SK-N-SH (cell line): ENCODE measurements around the gene MSTO1. TPM values are rescaled to one million over a fixed set of nuclear protein-coding genes. Genes with fewer than 3 reads are reported as not detected.
"Not testable (repeated sequence)": the region's sequence is repeated elsewhere in the genome, so short reads cannot be mapped to it uniquely, and the experiment has no call there.

ENCODE experiments used
- CTCF ChIA-PET: fragments of 300-600, 350-600 bp; formaldehyde crosslinking; extraction: SDS; loops from one replicate; lab custom pipeline; 2021; lab: Yijun Ruan, JAX
- POLR2A ChIA-PET: fragments of 350-600 bp; sonication (Branson Sonifier 250); formaldehyde crosslinking; extraction: SDS; loops from one replicate; lab custom pipeline; 2020; ENCODE audit warnings: antibody characterized with exemption, inconsistent platforms; lab: Yijun Ruan, JAX
- DNase-seq: peaks from one replicate; pipeline ENCODE4 v3.0.0; 2012
- H2AFZ ChIP-seq: fragments of 200-600 bp; sonication (generic); 2 replicates; pipeline ENCODE4 v1.8.1; 2016; ENCODE audit warnings: antibody characterized with exemption, mild to moderate bottlenecking, low read depth
- H3F3A ChIP-seq: fragments of 200-600 bp; sonication (generic); replicated peaks from 2 replicates; pipeline ENCODE3; 2016; ENCODE audit warnings: antibody characterized with exemption, mild to moderate bottlenecking; ENCODE audit not compliant: insufficient read depth
- H3K27ac ChIP-seq, 2 experiments: fragments of 200-500 bp in 1 of 2; fragments of 200-600 bp in 1 of 2; sonication (Bioruptor generic) in 1 of 2; sonication (generic), shearing (Covaris generic) in 1 of 2; 2 replicates each; pipeline versions ENCODE4 v1.5.1 to v1.6.1; 2014 to 2016; ENCODE audit warnings: low read depth in 2 of 2, inconsistent platforms in 1 of 2, low read length in 1 of 2, mild to moderate bottlenecking in 1 of 2, mixed read lengths in 1 of 2
- H3K27me3 ChIP-seq: fragments of 200-600 bp; sonication (generic), shearing (Covaris generic); 2 replicates; pipeline ENCODE4 v1.6.1; 2016; ENCODE audit warnings: mixed run types; ENCODE audit not compliant: insufficient read depth
- H3K36me3 ChIP-seq, 2 experiments: fragments of 200-500 bp in 1 of 2; fragments of 200-600 bp in 1 of 2; sonication (Bioruptor generic) in 1 of 2; sonication (generic) in 1 of 2; replicated peaks in 1 of 2; 2 replicates each; pipeline versions ENCODE3 to v1.5.1; 2014 to 2016; ENCODE audit warnings: low read length in 1 of 2, mild to moderate bottlenecking in 1 of 2; ENCODE audit not compliant: insufficient read depth in 2 of 2, control insufficient read depth in 1 of 2
- H3K4me1 ChIP-seq, 2 experiments: fragments of 200-500 bp in 1 of 2; fragments of 200-600 bp in 1 of 2; sonication (Bioruptor generic) in 1 of 2; sonication (generic), shearing (Covaris generic) in 1 of 2; 2 replicates each; pipeline versions ENCODE4 v1.5.1 to v1.6.1; 2014 to 2016; ENCODE audit warnings: low read depth in 1 of 2, low read length in 1 of 2, mixed run types in 1 of 2; ENCODE audit not compliant: insufficient read depth in 2 of 2, control insufficient read depth in 1 of 2
- H3K4me2 ChIP-seq: fragments of 200-600 bp; sonication (generic), shearing (Covaris generic); 2 replicates; pipeline ENCODE4 v1.6.1; 2017; ENCODE audit warnings: mixed run types
- H3K4me3 ChIP-seq, 2 experiments: fragments of 200-500 bp in 1 of 2; fragments of 200-600 bp in 1 of 2; sonication (Bioruptor generic) in 1 of 2; sonication (generic), shearing (Covaris generic) in 1 of 2; 2 replicates each; pipeline versions ENCODE4 v1.5.1 to v1.8.1; 2014 to 2016; ENCODE audit warnings: low read depth in 2 of 2, inconsistent platforms in 1 of 2, low read length in 1 of 2, mild to moderate bottlenecking in 1 of 2, mixed read lengths in 1 of 2, moderate library complexity in 1 of 2
- H3K79me2 ChIP-seq: fragments of 200-600 bp; sonication (generic); 2 replicates; pipeline ENCODE4 v1.8.1; 2017; ENCODE audit warnings: mild to moderate bottlenecking; ENCODE audit not compliant: insufficient read depth
- H3K9ac ChIP-seq: fragments of 200-600 bp; sonication (generic); 2 replicates; pipeline ENCODE4 v1.6.1; 2017; ENCODE audit warnings: mixed run types
- H3K9me2 ChIP-seq: fragments of 200-600 bp; sonication (generic); 2 replicates; pipeline ENCODE4 v1.6.1; 2017; ENCODE audit warnings: mixed run types
- H3K9me3 ChIP-seq: fragments of 200-600 bp; sonication (generic); 2 replicates; pipeline ENCODE4 v1.6.1; 2017; ENCODE audit warnings: mixed run types, mild to moderate bottlenecking, moderate library complexity
- H4K20me1 ChIP-seq: fragments of 200-600 bp; sonication (generic); 2 replicates; pipeline ENCODE4 v1.6.1; 2017; ENCODE audit warnings: mild to moderate bottlenecking, mixed run types; ENCODE audit not compliant: insufficient read depth
- CHD2 ChIP-seq: fragments of 150-350 bp; IDR thresholded peaks from 2 replicates; pipeline ENCODE4 v1.6.1; 2018; ENCODE audit warnings: low read length; ENCODE audit not compliant: partially characterized antibody
- ELF1 ChIP-seq: IDR thresholded peaks from 2 replicates; pipeline ENCODE4 v1.4.0; 2012
- EP300 ChIP-seq, 2 experiments: IDR thresholded peaks; 2 replicates each; pipeline versions ENCODE4 v1.4.0 to v1.6.1; 2012; ENCODE audit warnings: borderline replicate concordance in 1 of 2, low read depth in 1 of 2, low read length in 1 of 2
- EZH2phosphoT487 ChIP-seq: fragments of 200-600 bp; sonication (generic); IDR thresholded peaks from 2 replicates; pipeline ENCODE4 v1.6.1; 2017; ENCODE audit warnings: low read depth, mixed run types, mild to moderate bottlenecking, antibody characterized with exemption, moderate library complexity, borderline replicate concordance
- FOXM1 ChIP-seq: IDR thresholded peaks from 2 replicates; pipeline ENCODE4 v1.4.0; 2012; ENCODE audit warnings: low read depth, mild to moderate bottlenecking
- GABPA ChIP-seq: IDR thresholded peaks from 2 replicates; pipeline ENCODE4 v1.4.0; 2012; ENCODE audit warnings: low read depth, mild to moderate bottlenecking
- GATA2 ChIP-seq: sonication (generic); formaldehyde crosslinking; IDR thresholded peaks from 2 replicates; pipeline ENCODE4 v1.5.0; 2020; ENCODE audit warnings: mild to moderate bottlenecking, missing genetic modification reagents
- IRF3 ChIP-seq: fragments of 150-350 bp; IDR thresholded peaks from 2 replicates; pipeline ENCODE4 v1.6.1; 2016; ENCODE audit warnings: mild to moderate bottlenecking, low read depth, low read length
- MEF2A ChIP-seq: IDR thresholded peaks from 2 replicates; pipeline ENCODE4 v1.4.0; 2012; ENCODE audit warnings: low read depth, borderline replicate concordance
- MXI1 ChIP-seq: IDR thresholded peaks from 2 replicates; pipeline ENCODE4 v1.6.1; 2012; ENCODE audit warnings: mild to moderate bottlenecking, low read depth, low read length, improper control_type of control experiment
- NFIC ChIP-seq: IDR thresholded peaks from 2 replicates; pipeline ENCODE4 v1.4.0; 2012; ENCODE audit warnings: borderline replicate concordance
- PBX3 ChIP-seq: IDR thresholded peaks from 2 replicates; pipeline ENCODE4; 2012
- POLR2AphosphoS5 ChIP-seq: IDR thresholded peaks from 2 replicates; pipeline ENCODE4 v1.6.1; 2012; ENCODE audit warnings: low read depth, low read length
- RAD21 ChIP-seq: IDR thresholded peaks from 2 replicates; pipeline ENCODE4 v1.6.1; 2012; ENCODE audit warnings: mild to moderate bottlenecking, low read length
- RFX5 ChIP-seq: IDR thresholded peaks from 2 replicates; pipeline ENCODE4 v1.6.1; 2012; ENCODE audit warnings: mild to moderate bottlenecking, improper control_type of control experiment, low read length
- RXRA ChIP-seq: IDR thresholded peaks from 2 replicates; pipeline ENCODE4 v1.4.0; 2012; ENCODE audit warnings: low read depth, mild to moderate bottlenecking, borderline replicate concordance
- SIN3A ChIP-seq: IDR thresholded peaks from 2 replicates; pipeline ENCODE4 v1.6.1; 2012; ENCODE audit warnings: low read depth, mild to moderate bottlenecking, low read length, moderate library complexity, borderline replicate concordance
- SMC3 ChIP-seq: IDR thresholded peaks from 2 replicates; pipeline ENCODE4 v1.6.1; 2012; ENCODE audit warnings: low read depth, low read length, improper control_type of control experiment
- TAF1 ChIP-seq: IDR thresholded peaks from 2 replicates; pipeline ENCODE4 v1.6.1; 2012; ENCODE audit warnings: low read depth, mild to moderate bottlenecking, low read length, moderate library complexity, borderline replicate concordance
- TCF12 ChIP-seq: IDR thresholded peaks from 2 replicates; pipeline ENCODE4 v1.4.0; 2012
- TEAD4 ChIP-seq: IDR thresholded peaks from 2 replicates; pipeline ENCODE4 v1.4.0; 2012; ENCODE audit warnings: mild to moderate bottlenecking, borderline replicate concordance; ENCODE audit not compliant: insufficient read depth
- USF1 ChIP-seq: IDR thresholded peaks from 2 replicates; pipeline ENCODE4 v1.4.0; 2012; ENCODE audit warnings: low read depth, borderline replicate concordance
- YY1 ChIP-seq: IDR thresholded peaks from 2 replicates; pipeline ENCODE4 v1.4.0; 2012; ENCODE audit warnings: low read depth, mild to moderate bottlenecking
- WGBS: methylation state at CpG from one replicate; pipeline ENCODE4 v1.1.6; 2017; ENCODE audit warnings: low lambda C conversion rate; 5-methylcytosine and 5-hydroxymethylcytosine counted together
- polyA plus RNA-seq, 3 experiments: library from polyadenylated mRNA; depleted of rRNA; stranded (reverse); fragments of >200 nt; gene quantifications; 2 replicates each; pipeline ENCODE4 v1.2.3, GENCODE V29; 2012

Gene MSTO1
- polyA plus RNA-seq, 1 of the 3 experiments (the other 2 are of a cell fraction) = 22.4 TPM

GRCh38 chr1:155561779-155562580 lies 48.0 kb upstream of the MSTO1 start:
- CTCF ChIA-PET, H3K27me3 ChIP-seq, H3K9me3 ChIP-seq, H3K9me2 ChIP-seq, H3K4me1 ChIP-seq, DNase-seq: not testable (repeated sequence)
- Histone ChIP-seq H3K36me3 (peaks cover 4 to 17% of the 10 kb centered on the region in 2 experiments), H3F3A (peaks cover 19% of the 10 kb centered on the region), H3K4me3 (peak overlapping the region; percentile 61 to 98), H3K27ac (peak overlapping the region; percentile 97 to 98), H3K9ac (peak overlapping the region; percentile 99), H3K4me2 (peak overlapping the region; percentile 75), H4K20me1 (peaks cover 35% of the 10 kb centered on the region), H2AFZ (peak overlapping the region; percentile 76), H3K79me2 (peaks cover 82% of the 10 kb centered on the region)
- 0% methylated on average over 25 of the region's 56 CpGs for WGBS
- POLR2A ChIA-PET = interaction anchor here (0.6 kb wide), 1 partner anchor 289 kb away, joined by 4 read pairs; the partner anchor contains the start of gene CLK2
- TF ChIP-seq TAF1 = peak; percentile 4; the same call in 1 of the 2 replicates
- TF ChIP-seq YY1 = peak; percentile 90
- 0 out of 2 replicates have a peak, but pooled peaks have one; percentile 13 for TF ChIP-seq SIN3A

GRCh38 chr1:155562581-155563376 lies 47.2 kb upstream of the MSTO1 start, which contains the start of gene ASH1L:
Gene ASH1L, minus strand, starts transcription at chr1:155562803. Its CDS starts 41,284 bp downstream, at chr1:155521519.
- Histone ChIP-seq H3K9ac (peak within 1 kb of the TSS; percentile 99), H3K79me2 (peaks cover 82% of the 10 kb centered on the region), H3F3A (peaks cover 19% of the 10 kb centered on the region), H3K4me2 (peak within 1 kb of the TSS; percentile 75), H3K9me3 (no peaks in the 10 kb centered on the region), H3K4me3 (peak within 1 kb of the TSS; percentile 61 to 98), H2AFZ (peak within 1 kb of the TSS; percentile 95), H4K20me1 (peaks cover 29% of the 10 kb centered on the region), H3K36me3 (peaks cover 4 to 15% of the 10 kb centered on the region in 2 experiments), H3K27me3 (no peaks in the 10 kb centered on the region), H3K9me2 (no peaks in the 10 kb centered on the region), H3K27ac (peak within 1 kb of the TSS; percentile 97 to 98), H3K4me1 (peaks cover 0 to 3% of the 10 kb centered on the region in 2 experiments; a peak in 2 of 4 replicates)
- under 1% methylated on average over 52 of the region's 87 CpGs for WGBS
- DNase-seq = peak; percentile 99
- POLR2A ChIA-PET = interaction anchor here (0.8 to 1.5 kb wide), 3 partner anchors 27 to 239 kb away, joined by 3 to 4 read pairs (median 3); no protein-coding TSS in a partner anchor
- CTCF ChIA-PET = interaction anchor here (1.1 kb wide), 1 partner anchor 355 kb away, joined by 3 read pairs; the partner anchor contains the start of gene THBS3
- TF ChIP-seq POLR2AphosphoS5 = peak; percentile 96
- peak; percentile 44; the same call in 1 of the 2 replicates for TF ChIP-seq SIN3A
- TF ChIP-seq SMC3 = no peak
- TF ChIP-seq USF1 = no peak
- no peak for TF ChIP-seq NFIC
- TF ChIP-seq MEF2A = no peak
- no peak for TF ChIP-seq RFX5
- TF ChIP-seq YY1 = no peak; the same call in 1 of the 2 replicates
- peak; percentile 36 for TF ChIP-seq CHD2
- TF ChIP-seq EZH2phosphoT487 = no peak
- no peak for TF ChIP-seq RAD21
- no peak for TF ChIP-seq TCF12
- peak in 1 of 2 experiments; percentile 32; a peak in 1 of 4 replicates for TF ChIP-seq EP300 (IDR thresholded peaks at IDR 0.05; ENCODE audit: borderline replicate concordance in 1 of 2, low read depth in 1 of 2, low read length in 1 of 2)
- TF ChIP-seq GATA2 (CRISPR knock-in tag) = no peak
- TF ChIP-seq IRF3 = no peak
- 0 out of 2 replicates have a peak, but pooled peaks have one; percentile 2 for TF ChIP-seq PBX3
- TF ChIP-seq TAF1 = peak; percentile 95
- TF ChIP-seq RXRA = no peak
- TF ChIP-seq TEAD4 = no peak
- TF ChIP-seq ELF1 = peak; percentile 53
- TF ChIP-seq FOXM1 = no peak
- TF ChIP-seq MXI1 = no peak
- peak; percentile 55; the same call in 1 of the 2 replicates for TF ChIP-seq GABPA
